Measurements from ENCODE around the gene C2CD5. TPM values are rescaled to one million over a fixed set of nuclear protein-coding genes. Genes with fewer than 3 reads are reported as not detected.
A peak's percentile ranks its signal among the peaks of the same experiment; 100 is the strongest.

C2CD5 gene
- total RNA-seq, 4 donors from 2014 or later, result 12.2 to 28.8 (median 24.5) TPM

GRCh38 chr12:22412581-22412980, 131.8 kb downstream of the C2CD5 start:
- H3K4me1 ChIP-seq, result peaks cover 22 to 83% (median 46%) of the 10 kb centered on the region in 3 donors
- no peaks in the 10 kb centered on the region for H3K9me3 ChIP-seq
- peak overlapping the region in 2 of 4 donors; percentile 21 to 83 for H3K27ac ChIP-seq
- intact Hi-C loops (cut with DNase I), result no loop called here
- TF ChIP-seq CTCF (IDR thresholded peaks at IDR 0.05) (no peak), POLR2A (IDR thresholded peaks at IDR 0.05) (no peak)
- WGBS, 2 donors, result 68 to 80% methylated on average over 3 of the region's 3 CpGs
- no peak for DNase-seq
- H3K36me3 ChIP-seq, result no peaks in the 10 kb centered on the region
- no peaks in the 10 kb centered on the region for H3K27me3 ChIP-seq
- no peak overlapping the region for H3K4me3 ChIP-seq

- 51 to 54% methylated on average over 3 of the region's 3 CpGs for WGBS, 2 donors
- DNase-seq, result no peak
- no peaks in the 10 kb centered on the region for H3K36me3 ChIP-seq
- H3K4me1 ChIP-seq, result peaks cover 25 to 81% (median 34%) of the 10 kb centered on the region in 3 donors
- TF ChIP-seq CTCF (IDR thresholded peaks at IDR 0.05) (no peak), POLR2A (IDR thresholded peaks at IDR 0.05) (no peak)
- H3K27me3 ChIP-seq, result no peaks in the 10 kb centered on the region
- peak overlapping the region in 3 of 4 donors; percentile 71 to 83 (median 81) for H3K27ac ChIP-seq
- no peak overlapping the region for H3K4me3 ChIP-seq
- H3K9me3 ChIP-seq, result no peaks in the 10 kb centered on the region
- intact Hi-C loops (cut with DNase I), result no loop called here
These were observed 133.9 kb downstream of the C2CD5 start for GRCh38 chr12:22410486-22410885.

- Histone ChIP-seq H3K27ac (peak overlapping the region; percentile 64 to 83 (median 76)), H3K4me3 (peak overlapping the region in 3 of 4 donors; percentile 9 to 34 (median 22))
- WGBS, 2 donors, result 59 to 63% methylated on average over 12 of the region's 12 CpGs
These were observed 134.8 kb downstream of the C2CD5 start for GRCh38 chr12:22409377-22410164.

GRCh38 chr12:22408610-22409376, 135.5 kb downstream of the C2CD5 start:
- Histone ChIP-seq H3K4me1 (peaks cover 25 to 68% (median 28%) of the 10 kb centered on the region in 3 donors), H3K9me3 (no peaks in the 10 kb centered on the region), H3K27me3 (no peaks in the 10 kb centered on the region), H3K4me3 (peak overlapping the region in 3 of 4 donors; percentile 9 to 34 (median 22)), H3K36me3 (no peaks in the 10 kb centered on the region), H3K27ac (peak overlapping the region; percentile 64 to 83 (median 76))
- WGBS, 2 donors, result 8 to 28% methylated on average over 8 of the region's 8 CpGs
- no peak for DNase-seq
- intact Hi-C loops (cut with DNase I), result no loop called here
- TF ChIP-seq CTCF (IDR thresholded peaks at IDR 0.05) (peak in 1 of 6 experiments; percentile 11), POLR2A (IDR thresholded peaks at IDR 0.05) (no peak)

More at GRCh38 chr12:22409377-22410164, 134.8 kb downstream of the C2CD5 start:
- Histone ChIP-seq H3K4me1 (peaks cover 25 to 72% (median 28%) of the 10 kb centered on the region in 3 donors), H3K27me3 (no peaks in the 10 kb centered on the region), H3K36me3 (no peaks in the 10 kb centered on the region), H3K9me3 (no peaks in the 10 kb centered on the region)
- intact Hi-C loops (cut with DNase I), result no loop called here
- DNase-seq, result no peak
- TF ChIP-seq CTCF (IDR thresholded peaks at IDR 0.05) (no peak), POLR2A (IDR thresholded peaks at IDR 0.05) (peak in 1 of 4 donors; percentile 28)

GRCh38 chr12:22407397-22407796, 136.9 kb downstream of the C2CD5 start:
- Histone ChIP-seq H3K4me3 (no peak overlapping the region), H3K36me3 (no peaks in the 10 kb centered on the region), H3K27ac (peak overlapping the region in 3 of 4 donors; percentile 71 to 83 (median 81)), H3K4me1 (peaks cover 25 to 61% (median 28%) of the 10 kb centered on the region in 3 donors), H3K9me3 (no peaks in the 10 kb centered on the region), H3K27me3 (no peaks in the 10 kb centered on the region)
- DNase-seq, result no peak
- TF ChIP-seq CTCF (IDR thresholded peaks at IDR 0.05) (no peak), POLR2A (IDR thresholded peaks at IDR 0.05) (no peak)
- intact Hi-C loops (cut with DNase I), result no loop called here
- WGBS, 2 donors, result 29 to 39% methylated on average over 3 of the region's 3 CpGs

Measured in esophagus squamous epithelium (tissue), 5 donors.